PC-3 (cell line): ENCODE results near the gene HOOK1.

Experiments
- EZH2phosphoT487 ChIP-seq: fragments of 300-600 bp; sonication (generic); IDR thresholded peaks from 2 replicates; pipeline ENCODE4 v1.6.1; 2018; ENCODE audit warnings: mild to moderate bottlenecking, antibody characterized with exemption, low read length, borderline replicate concordance
- TF ChIP-seq, protein P1 (sequence below): fragments of 300-600 bp; sonication (generic); conservative IDR thresholded peaks from 2 replicates; pipeline ENCODE4 v1.5.1; 2017; ENCODE audit warnings: antibody characterized with exemption, low read depth, mild to moderate bottlenecking, low read length

DNA sequence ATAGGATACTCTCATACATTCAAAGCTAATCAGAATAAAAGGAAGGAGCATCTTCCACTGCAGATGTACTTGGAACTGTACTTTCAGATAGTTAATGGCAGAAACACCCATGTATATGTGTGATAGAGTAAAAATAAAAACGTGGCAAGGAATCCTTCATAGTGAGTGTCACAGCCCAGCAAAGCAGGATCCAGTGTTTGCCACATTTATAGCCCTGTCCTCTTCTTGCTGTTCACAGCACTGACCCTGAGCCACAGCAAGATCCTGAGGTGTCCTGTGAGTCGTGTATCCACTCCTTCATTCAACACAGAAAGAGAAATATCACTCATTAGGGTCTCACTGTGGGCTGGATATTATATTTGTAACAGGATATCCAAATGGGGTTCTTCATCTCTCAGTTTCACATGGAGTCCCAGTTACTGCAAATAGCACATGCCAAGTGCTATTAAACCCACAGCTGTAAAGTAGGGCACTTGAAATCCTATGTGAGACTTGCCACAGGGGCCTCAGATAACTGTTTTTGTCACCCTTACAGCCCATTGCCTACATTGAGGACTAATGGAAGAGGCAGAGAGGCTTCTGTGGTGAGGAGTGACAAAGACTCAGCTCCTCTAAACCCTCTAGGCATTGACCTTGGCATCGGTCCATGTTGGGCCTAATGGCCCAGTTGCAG lies 70.5 kb downstream of the HOOK1 start:
- TF ChIP-seq, protein P1, sequence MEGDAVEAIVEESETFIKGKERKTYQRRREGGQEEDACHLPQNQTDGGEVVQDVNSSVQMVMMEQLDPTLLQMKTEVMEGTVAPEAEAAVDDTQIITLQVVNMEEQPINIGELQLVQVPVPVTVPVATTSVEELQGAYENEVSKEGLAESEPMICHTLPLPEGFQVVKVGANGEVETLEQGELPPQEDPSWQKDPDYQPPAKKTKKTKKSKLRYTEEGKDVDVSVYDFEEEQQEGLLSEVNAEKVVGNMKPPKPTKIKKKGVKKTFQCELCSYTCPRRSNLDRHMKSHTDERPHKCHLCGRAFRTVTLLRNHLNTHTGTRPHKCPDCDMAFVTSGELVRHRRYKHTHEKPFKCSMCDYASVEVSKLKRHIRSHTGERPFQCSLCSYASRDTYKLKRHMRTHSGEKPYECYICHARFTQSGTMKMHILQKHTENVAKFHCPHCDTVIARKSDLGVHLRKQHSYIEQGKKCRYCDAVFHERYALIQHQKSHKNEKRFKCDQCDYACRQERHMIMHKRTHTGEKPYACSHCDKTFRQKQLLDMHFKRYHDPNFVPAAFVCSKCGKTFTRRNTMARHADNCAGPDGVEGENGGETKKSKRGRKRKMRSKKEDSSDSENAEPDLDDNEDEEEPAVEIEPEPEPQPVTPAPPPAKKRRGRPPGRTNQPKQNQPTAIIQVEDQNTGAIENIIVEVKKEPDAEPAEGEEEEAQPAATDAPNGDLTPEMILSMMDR: no peak
- no peak for TF ChIP-seq EZH2phosphoT487
